Omental fat pad (tissue), 4 donors: ENCODE measurements around the gene GATAD2A. TPM values are rescaled to one million over a fixed set of nuclear protein-coding genes. Genes with fewer than 3 reads are reported as not detected.

Experiments
- ATAC-seq: fragments of 150-250 bp; one replicate; pipeline ENCODE4 v1.9.1; 2016; ENCODE audit warnings: mild to moderate bottlenecking, moderate library complexity; ENCODE audit not compliant: low FRiP score
- DNase-seq: peaks from one replicate; pipeline ENCODE4 v3.0.0-alpha.2; 2019; ENCODE audit warnings: low spot score
- total RNA-seq, 4 donors: library from RNA; depleted of rRNA; stranded (reverse); fragments of >200 nt; gene quantifications; one replicate each; pipeline ENCODE4 v1.1.0, GENCODE V29; 2016
- TF ChIP-seq, protein P1 (sequence below), 3 donors: fragments of 450-650 bp; IDR thresholded peaks; one replicate each; pipeline ENCODE4 v1.5.1; 2016 to 2017; ENCODE audit warnings: antibody characterized with exemption in 3 of 3, mild to moderate bottlenecking in 3 of 3, moderate library complexity in 2 of 3

Gene GATAD2A
- total RNA-seq, 4 donors from 2014 or later: 25.9 to 80.3 (median 35.9) TPM

DNA sequence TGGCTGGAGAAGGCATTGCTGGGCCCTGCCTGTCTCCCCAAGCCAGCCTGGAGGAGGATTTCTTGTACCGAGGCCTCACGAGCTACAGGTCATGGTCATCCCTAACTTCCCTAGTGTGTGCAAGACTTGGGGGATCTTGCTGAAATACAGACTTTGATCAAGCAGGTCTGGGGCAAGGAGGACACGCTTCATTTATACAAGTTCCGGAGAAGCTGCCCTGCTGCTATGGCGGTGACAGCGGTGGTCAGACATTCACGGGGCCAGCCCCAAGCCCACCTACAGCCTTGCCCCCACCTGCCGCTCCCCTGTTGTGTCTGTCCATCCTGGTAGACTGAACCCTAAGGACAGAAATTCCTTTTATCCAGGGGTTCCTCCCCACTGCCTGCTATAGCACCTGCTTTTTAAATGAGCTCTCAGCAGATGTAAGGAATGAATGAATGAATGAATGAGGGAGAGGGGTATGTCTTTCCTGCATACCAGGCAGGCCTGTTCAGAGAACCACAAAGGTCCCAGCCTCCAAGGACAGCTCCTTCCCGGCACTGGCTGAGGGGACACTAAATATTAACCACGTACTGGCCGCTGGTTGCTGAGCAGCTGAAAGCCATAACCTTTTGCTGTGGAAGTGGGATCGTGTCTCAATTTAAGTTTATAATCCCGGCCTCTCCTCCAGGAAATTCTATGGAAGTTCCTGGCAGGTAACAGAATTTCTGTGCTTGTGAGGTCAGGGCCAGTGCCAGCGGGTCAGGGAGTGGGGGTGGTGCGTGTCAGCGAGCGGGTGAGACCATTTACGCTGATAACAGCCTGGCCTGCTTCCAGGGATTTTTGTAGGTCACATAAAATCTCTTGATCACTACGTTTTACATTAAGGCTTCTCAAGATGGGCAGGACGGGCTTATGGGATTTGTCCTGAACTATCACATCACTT lies 82.7 kb downstream of the GATAD2A start:
- DNase-seq (no peak), ATAC-seq (no peak)
- TF ChIP-seq, protein P1, sequence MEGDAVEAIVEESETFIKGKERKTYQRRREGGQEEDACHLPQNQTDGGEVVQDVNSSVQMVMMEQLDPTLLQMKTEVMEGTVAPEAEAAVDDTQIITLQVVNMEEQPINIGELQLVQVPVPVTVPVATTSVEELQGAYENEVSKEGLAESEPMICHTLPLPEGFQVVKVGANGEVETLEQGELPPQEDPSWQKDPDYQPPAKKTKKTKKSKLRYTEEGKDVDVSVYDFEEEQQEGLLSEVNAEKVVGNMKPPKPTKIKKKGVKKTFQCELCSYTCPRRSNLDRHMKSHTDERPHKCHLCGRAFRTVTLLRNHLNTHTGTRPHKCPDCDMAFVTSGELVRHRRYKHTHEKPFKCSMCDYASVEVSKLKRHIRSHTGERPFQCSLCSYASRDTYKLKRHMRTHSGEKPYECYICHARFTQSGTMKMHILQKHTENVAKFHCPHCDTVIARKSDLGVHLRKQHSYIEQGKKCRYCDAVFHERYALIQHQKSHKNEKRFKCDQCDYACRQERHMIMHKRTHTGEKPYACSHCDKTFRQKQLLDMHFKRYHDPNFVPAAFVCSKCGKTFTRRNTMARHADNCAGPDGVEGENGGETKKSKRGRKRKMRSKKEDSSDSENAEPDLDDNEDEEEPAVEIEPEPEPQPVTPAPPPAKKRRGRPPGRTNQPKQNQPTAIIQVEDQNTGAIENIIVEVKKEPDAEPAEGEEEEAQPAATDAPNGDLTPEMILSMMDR (IDR thresholded peaks at IDR 0.05): no peak

DNA sequence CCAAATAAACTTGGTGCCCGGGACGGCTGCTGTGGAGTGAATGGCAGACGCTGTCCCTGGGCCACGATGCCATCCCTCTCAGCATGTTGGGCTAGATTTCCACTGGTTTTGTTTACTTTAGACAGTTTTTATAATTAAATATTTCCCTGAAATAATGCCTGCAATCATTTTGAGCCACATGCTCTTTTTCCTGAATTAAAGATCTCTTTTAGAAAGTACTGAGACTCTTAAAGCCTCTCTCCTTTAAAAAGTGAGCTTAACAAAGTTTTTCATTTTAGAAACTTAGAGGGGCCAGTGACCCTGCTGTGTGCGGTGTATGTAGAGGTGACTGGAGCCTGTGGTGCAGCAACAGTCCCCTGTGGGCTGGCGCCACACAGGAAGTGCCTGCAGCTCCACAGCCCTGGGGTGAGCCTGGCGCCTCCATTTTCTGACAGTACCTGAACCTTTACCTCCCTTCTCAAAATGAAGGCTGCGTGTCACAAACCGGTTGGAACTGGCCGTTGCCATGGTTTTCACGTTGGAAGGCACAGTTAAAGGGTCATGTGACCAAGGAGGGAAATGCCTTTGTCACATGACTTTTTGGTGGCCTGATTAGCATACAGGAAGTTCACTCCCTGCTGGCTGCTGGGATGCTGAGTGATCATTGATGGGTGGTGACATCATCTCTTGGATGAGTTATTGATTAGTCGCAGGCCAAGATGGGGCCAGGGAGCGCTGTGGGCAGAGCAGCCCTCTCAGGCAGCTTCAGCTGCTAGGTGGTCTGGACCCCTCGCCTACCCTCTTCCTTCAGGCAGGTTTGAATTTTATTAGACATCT lies 83.6 kb downstream of the GATAD2A start:
- TF ChIP-seq, protein P1 (IDR thresholded peaks at IDR 0.05): no peak
- ATAC-seq: peak; percentile 28

DNA sequence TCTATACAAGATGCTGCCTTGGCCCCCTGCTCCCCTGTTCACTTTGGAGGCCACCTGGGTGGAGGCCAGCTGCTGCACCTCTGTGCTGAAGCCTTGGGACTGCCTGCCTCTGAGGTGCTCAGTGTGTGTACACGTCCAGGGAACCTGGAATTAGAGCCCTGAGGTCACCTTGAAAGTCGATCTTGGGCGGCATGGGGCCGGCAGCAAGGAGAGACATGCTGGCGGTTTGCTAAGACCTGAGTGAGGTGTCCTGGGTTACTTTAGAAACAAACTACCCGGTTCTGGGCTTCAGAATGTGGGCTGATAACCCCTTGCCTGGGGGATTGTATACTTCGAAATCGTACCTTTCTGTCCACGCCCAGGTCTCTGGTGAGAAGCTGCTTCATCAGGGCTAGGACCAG lies 84.3 kb downstream of the GATAD2A start:
- DNase-seq (no peak), ATAC-seq (peak; percentile 5)
- TF ChIP-seq, protein P1 (IDR thresholded peaks at IDR 0.05): no peak

More for the DNA sequence above, 83.6 kb downstream of the GATAD2A start:
- peak; percentile 55 for DNase-seq

DNA sequence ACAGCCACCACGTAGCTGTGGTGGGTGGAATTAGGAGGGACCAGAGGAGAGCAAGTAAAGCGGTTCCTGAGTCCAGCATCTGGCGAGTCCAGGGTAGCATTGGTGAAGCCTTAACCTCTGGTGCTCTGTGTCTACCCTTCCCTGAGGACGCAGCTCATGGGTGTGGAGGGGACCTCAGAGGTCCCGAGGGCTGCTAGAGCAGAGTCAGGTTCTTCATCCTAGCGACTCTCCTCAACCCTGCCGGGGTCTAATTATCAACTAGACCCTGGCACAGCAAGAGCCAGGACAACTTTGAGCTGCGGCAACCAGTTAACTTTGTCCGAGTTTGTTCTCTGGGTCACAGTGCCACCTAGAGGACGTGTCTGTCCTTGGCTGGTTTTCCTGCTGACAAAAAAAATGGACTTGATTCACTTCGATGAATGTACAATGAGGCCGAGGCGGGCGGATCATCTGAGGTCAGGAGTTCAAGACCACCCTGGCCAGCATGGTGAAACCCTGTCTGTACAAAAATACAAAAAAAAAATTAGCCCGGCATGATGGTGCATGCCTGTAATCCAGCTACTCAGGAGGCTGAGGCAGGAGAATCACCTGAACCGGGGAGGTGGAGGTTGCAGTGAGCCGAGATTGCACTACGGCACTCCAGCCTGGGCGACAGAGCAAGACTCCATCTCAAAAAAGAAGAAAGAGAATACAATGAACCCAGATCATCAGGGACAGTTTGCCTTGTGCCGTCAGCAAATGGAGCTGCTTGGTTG lies 84.9 kb downstream of the GATAD2A start:
- ATAC-seq (peak; percentile 52), DNase-seq (peak; percentile 69)
- TF ChIP-seq, protein P1 (IDR thresholded peaks at IDR 0.05): peak in 1 of 3 donors; percentile 59

DNA sequence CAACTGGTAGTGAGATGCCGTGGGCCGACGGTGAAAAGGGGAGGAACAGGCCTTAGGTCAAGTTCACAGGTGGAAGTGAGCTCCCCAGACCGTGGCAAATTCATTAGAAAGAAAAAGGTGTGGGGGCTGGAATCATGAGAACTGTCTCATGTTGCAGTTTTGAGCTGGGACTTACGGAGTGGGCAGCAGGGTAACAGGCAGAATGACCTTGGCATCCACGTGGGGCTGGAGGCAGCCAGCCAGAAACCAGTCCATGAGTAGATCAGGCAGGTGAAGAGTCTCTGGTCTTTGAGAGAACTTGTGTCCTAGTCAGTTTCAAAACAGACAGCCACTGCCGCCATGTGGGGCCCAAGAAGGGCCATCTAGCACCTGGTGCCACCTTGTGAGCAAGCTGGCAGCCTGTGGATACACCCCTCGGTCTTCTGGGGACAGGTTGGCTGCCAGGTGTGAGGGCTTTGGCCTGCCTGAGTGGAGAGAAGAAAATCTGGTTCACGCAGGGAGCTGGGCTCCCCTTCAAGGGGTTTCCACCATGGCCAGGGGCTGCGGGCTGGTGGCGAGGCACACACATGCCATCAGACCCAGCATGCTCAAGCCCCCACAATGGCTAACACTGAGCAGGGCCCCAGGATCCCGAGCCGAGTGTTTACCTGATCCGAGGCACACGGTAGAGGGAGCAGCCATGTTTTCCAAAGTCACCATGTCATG lies 86.0 kb downstream of the GATAD2A start:
- ATAC-seq: no peak
- DNase-seq: no peak
- TF ChIP-seq, protein P1 (IDR thresholded peaks at IDR 0.05): no peak

DNA sequence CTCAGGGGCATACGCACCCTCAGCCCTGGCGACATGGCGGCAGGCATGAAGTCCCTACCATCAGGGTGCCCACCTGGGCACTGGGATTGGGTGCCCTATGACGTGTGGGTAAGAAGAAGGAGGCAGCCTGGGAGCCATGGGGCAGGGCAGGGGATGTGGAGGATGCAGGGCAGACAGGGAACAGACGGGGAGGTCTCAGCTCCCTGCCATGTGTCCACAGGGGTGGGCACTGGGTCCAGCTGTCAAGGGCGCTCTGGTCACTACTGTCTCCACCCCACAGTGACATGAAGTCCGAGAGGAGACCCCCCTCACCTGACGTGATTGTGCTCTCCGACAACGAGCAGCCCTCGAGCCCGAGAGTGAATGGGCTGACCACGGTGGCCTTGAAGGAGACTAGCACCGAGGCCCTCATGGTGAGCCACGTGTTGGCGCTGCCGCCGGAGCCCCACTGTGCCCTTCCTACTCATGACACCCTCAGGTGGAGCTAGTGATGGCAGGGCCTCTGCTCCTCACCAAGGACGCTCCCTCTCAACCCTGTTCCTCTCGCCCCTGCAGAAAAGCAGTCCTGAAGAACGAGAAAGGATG lies 86.6 kb downstream of the GATAD2A start:
- no peak for DNase-seq
- TF ChIP-seq, protein P1 (IDR thresholded peaks at IDR 0.05): no peak
- ATAC-seq: no peak
